GM04503 (cell line): ENCODE results near the gene BACH2.

Source experiments
- DNase-seq: peaks from one replicate; pipeline ENCODE4 v3.0.0-alpha.2; 2012; ENCODE audit warnings: low read depth

BACH2 gene

GRCh38 chr6:90237350-90237990 is 59.2 kb downstream of the BACH2 start:
- DNase-seq = no peak

GRCh38 chr6:90233994-90234393 is 62.6 kb downstream of the BACH2 start:
- DNase-seq = no peak

DNA sequence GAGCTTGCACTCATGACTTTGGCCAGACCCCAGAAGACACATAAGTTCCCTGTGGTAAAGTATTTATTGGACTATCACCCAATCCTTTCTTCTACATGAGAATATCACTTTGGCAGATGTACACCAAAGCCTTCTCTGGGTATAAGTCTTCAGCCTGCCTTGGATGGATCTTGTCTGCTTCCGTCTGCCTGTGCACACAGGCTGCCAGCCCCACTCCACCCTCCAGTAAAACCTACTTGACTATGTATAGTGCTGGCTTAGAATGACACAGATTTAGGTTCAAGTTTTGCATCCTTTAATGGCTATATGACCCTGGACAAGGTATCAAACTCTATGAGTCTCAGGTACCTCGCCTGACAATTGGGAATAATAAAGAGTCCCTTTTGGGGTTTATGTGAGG is 63.4 kb downstream of the BACH2 start:
- DNase-seq = no peak

DNA sequence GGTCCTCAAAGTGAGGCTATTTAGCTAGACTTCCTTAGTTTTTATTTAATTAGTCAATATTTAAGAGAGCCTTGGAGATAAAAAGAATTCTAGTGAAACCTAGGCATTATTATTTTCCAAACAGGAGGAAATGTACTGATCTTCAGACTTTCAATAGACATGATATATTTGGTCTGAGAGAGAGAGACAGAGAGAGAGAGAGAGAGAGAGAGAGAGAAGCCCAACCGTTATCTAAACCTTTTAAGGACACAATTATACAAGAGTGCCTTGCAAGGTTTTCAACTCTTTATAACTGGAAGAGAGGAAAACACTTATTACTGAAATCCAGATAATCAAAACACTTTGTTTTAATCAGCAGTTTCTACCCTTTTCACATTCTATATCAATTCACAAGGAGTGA is 64.8 kb downstream of the BACH2 start:
- DNase-seq = no peak

- DNase-seq = no peak
Observed at GRCh38 chr6:90231308-90231707, 65.3 kb downstream of the BACH2 start.

DNA sequence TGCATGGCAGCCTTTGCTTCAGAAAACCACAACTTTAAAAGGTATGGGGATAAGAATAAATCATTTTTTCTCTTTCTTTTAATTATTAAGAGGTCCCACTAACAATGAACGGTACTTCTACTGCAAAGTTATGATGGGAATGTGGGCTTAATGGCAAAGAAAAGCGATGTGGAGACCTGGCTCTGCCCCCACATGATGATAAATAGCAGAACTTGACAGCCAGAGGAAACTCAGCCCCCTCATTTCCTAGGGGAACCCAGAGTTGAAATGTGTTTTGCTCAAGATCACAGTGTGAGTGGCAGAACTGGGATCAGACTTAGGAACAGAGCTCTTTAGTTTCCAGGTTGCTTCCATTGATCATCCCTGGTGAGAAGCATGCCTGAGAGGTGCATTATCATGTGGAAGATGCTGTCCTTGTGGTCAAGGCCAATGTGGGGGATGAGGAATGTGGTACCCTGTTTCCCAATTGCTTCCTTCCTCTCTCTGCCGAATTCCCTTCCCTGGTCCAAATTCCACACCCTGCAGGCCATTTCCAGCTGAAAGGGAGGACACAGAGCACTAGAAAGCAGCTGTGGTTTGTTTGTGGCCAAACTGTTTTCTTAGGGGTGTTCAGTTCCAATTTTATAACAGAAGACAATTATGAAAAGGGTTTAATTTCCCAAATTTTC is 66.0 kb downstream of the BACH2 start:
- DNase-seq = no peak

GRCh38 chr6:90229331-90230010 is 67.2 kb downstream of the BACH2 start:
- no peak for DNase-seq

DNA sequence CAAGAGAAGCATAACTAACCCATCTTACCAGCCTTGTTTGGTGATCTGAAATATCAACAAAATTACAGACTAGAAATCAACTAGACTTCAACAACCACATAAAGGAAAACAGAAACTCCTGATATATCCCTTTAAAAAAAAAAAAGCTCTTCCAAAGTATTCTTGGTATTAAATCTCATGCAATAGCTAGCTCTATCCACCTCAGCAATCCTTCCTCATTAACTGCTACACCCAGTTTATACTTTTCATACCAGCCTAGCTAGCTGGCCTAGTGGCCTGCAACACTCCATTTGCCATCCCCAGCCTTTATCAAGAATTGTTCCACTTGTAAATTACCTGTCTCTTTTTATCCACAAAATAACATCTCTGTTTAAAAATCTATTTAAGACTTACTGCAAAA is 69.0 kb downstream of the BACH2 start:
- DNase-seq = no peak

DNA sequence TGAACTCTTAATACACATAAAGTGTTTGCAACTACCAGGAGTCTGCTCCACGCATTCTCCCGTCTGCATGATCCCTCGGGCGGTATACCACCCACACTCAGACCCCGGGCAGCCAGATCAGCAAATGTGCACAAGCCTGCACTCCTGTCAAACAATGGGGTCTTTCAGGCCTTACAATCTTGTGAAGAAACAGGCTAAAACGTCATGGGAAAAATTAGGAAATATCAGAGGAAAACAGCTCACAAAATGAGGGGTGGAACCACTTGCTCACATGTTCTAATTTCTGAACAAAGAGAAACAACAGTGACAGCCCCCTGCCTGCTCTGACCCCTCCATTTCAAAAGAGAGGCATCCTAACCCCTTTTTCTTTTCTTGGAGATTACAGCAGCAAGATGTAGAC is 69.4 kb downstream of the BACH2 start:
- DNase-seq = no peak

DNA sequence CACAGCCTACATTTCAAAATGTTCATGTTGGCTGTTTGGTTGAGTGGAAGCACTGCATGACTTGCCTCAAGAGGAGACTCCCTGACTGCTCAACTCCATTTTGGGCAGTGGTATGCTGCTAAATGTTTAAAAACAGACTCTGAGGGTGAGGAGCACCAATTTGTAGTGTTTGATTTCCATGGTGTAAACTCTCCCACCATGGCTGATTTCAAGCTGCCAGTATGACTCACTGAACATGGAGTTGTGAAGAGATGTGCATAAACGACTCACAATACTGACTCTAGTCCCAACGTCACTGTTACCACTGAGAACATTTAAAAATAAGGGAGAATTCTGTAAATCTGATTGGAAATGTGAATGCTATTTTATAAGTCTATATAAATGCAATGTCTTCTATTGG is 70.4 kb downstream of the BACH2 start:
- DNase-seq = no peak

DNA sequence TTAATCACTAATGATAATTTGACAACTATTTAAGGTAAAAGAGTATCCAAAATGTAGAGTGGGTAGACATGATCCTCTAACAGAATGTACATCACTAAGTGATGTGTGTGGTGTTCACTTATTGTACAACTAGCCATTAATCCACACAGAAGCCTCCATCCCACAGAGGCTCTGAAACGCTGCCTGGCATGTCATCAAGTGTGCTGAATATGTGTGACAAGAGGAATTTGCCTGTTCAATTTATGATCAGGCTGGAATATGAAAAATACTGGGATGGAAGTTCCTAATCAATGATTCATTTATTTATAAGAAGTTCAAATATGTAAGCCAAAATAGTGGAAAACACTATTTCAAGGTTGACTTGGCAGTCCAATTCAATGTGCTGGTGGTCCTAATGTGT is 72.4 kb downstream of the BACH2 start:
- no peak for DNase-seq

- DNase-seq = no peak
Observed at GRCh38 chr6:90222724-90223198, 73.9 kb downstream of the BACH2 start.

DNA sequence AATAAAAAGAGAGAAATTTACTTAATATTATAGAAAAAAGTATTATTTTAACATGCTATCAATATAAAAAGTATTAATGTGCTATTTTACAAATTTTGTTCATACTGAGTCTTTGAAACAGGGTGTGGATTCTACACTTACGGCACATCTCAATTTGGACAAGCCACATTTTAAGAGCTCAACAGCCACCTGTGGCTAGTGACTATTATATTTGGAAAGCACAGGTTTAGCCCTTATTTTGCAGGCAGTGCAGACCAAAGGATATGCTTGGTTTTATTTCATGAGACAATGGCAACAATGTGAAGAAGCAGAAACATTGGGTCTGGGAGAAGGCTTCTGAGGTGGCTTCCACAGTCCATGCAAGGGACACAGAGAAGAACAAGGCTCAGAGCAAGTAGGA is 74.6 kb downstream of the BACH2 start:
- no peak for DNase-seq

GRCh38 chr6:90221403-90221802 is 75.2 kb downstream of the BACH2 start:
- no peak for DNase-seq

GRCh38 chr6:90220273-90220672 is 76.4 kb downstream of the BACH2 start:
- DNase-seq = no peak

DNA sequence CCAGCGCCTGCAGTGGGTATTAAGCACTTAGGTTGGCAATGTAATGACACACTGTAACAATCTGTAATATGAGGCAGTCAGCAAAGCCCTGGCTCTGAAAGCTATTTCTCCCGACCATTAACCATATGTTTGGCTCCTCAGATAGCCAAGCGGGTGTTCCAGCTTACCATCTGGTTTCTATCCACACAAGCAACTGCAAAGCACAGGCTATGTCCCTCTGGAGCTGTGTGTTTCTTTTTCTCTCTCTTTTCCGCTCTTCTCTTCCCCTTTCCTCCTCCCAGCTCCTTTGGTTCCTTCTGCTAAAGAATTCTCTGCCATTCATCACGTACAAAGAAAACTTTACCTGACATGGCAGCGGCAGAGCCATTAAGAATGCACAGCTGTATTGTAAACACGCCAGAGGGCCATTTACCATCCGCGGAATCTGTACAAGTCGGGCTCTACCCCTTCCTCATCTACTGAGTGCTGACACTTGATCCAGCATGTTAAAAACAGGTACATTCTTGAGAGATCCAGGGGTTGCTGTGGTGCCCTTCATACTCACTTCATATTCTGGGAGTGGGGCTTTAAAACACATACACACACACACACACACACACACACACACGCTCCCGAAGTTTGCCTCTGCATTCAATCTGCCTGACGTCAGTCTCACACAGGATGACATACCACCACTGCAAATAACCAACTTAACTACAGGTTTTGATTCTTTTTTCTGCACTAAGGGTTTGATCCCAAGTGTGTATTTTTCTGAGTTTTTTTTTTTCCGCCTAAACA is 77.2 kb downstream of the BACH2 start:
- DNase-seq = peak; percentile 44

GRCh38 chr6:90218959-90219208 is 77.8 kb downstream of the BACH2 start:
- no peak for DNase-seq

DNA sequence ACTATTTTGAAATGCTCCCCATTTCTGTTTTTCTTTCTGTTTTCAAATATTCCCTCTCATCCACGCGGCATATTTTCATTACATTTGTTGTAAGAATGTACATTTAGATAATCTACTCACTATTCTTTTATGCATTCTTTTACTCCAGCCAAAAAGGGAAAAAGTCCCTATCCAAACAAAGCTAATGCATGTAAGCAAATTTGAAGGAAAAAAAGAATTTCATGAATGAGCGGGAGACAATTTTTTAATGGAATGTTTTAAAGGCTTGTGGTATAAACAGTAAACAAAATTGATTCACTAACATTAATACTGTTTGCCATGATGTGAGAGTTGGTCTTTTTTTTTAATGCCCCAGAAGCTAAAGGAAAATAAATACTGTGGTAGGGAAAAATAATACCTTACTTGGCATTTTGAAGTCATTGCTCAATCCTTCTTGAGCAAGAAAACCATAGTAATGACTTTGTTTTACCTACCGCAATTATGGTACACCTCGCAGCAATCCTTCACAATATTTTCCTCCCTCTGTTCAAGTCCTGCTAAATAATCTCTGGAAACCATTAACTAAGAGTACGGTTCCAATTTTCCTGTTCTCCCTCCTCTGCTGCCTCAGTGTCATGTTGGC is 79.0 kb downstream of the BACH2 start:
- no peak for DNase-seq

DNA sequence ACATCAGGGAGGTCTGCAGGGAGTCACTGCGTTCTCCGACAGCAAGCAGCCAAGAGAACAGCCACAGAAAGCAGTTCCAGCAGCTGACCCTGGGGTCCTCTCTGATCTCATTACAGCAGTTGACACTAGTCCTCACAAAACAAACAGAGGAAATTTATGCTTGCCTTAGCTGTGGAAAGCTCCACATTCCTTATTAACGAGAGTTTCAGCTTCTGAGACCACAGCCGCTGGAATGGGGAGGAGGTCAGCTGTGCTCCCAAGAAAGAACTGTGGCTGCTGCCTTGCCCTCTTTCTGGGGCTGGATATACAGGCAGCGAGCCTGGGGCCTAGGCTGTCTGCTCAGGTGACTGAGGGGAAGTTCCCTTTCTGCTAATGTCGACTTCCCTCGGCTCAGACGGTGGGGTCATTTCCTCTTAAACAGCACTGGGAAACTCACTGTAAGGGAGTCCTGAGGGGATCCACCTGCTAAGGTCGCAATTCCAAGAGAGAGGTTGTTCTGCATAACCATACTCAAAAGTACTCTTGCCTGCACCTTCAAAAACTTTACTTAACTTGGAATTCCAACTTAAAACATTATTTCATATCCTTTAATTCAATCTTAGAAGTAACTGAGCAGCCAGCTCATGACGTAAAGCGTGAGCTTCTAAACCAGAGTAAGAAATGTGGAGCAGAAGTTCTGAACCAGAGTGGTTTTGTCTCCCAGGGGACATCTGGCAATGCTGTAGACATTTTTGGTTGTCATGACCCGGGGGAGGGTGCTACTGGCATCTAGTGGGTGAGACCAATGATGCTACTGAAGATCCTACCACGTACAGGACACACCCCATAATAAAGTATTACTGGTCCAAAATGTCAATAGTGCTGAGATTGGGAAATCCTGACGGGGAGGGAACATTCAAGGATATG is 80.3 kb downstream of the BACH2 start:
- no peak for DNase-seq

DNA sequence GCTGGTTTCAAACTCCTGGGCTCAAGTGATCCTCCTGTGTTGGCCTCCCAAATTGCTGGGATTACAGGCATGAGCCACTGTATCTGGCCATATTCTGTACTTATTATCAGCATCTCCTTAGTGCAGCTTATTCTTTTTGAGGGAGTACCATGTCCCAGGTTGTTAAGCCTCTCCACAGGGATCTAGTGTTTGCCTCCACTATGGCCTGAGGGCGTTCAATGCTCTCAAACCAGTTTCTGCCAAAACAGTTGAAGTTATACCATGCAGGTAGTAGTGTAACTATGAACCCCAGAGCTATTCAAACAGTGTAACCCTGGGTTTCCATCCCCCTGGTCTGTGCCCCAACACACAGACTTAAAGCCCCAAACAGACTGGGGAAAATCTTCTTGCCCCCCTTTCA is 81.7 kb downstream of the BACH2 start:
- no peak for DNase-seq

GRCh38 chr6:90214461-90214860 is 82.2 kb downstream of the BACH2 start:
- no peak for DNase-seq
